Panc1 (cell line): ENCODE data around the gene PRDX6. TPM values are rescaled to one million over a fixed set of nuclear protein-coding genes. Genes with fewer than 3 reads are reported as not detected.

ENCODE experiments used
- ATAC-seq: fragments of 200-7000 bp; cut with Tn5 transposase; 2 replicates; pipeline ENCODE4 v1.9.1; 2020; ENCODE audit warnings: mild to moderate bottlenecking, moderate library complexity
- BruUV-seq: library from RNA; stranded (reverse); fragments of 400-500 nt; replicated peaks from 2 replicates; lab custom pipeline; 2021; lab: Mats Ljungman, UMichigan
- CTCF ChIA-PET: fragments of 300-600 bp; sonication (Branson Sonifier 250); formaldehyde crosslinking; loops from one replicate; lab custom pipeline; 2022; ENCODE audit warnings: antibody characterized with exemption; lab: Charles Lee
- POLR2A ChIA-PET: fragments of 300-600 bp; sonication (Branson Sonifier 250); formaldehyde crosslinking; loops from one replicate; lab custom pipeline; 2022; ENCODE audit warnings: antibody characterized with exemption; lab: Charles Lee
- DNase-seq: peaks from one replicate; pipeline ENCODE4 v3.0.0-alpha.2; 2010; ENCODE audit warnings: low read depth, low spot score
- H3K27ac ChIP-seq: 2 replicates; pipeline ENCODE4 v1.5.1; 2011; ENCODE audit warnings: mild to moderate bottlenecking, low read length, inconsistent platforms
- H3K27me3 ChIP-seq: fragments of 200-500 bp; sonication (Bioruptor generic); 2 replicates; pipeline ENCODE4 v1.6.0; 2014; ENCODE audit warnings: low read length, inconsistent platforms; ENCODE audit not compliant: control insufficient read depth, insufficient read depth
- H3K36me3 ChIP-seq: fragments of 200-500 bp; sonication (Bioruptor generic); 2 replicates; pipeline ENCODE4 v1.5.1; 2014; ENCODE audit warnings: inconsistent platforms, mild to moderate bottlenecking, low read length, moderate library complexity; ENCODE audit not compliant: control insufficient read depth, insufficient read depth
- H3K4me1 ChIP-seq: 2 replicates; pipeline ENCODE4 v1.5.1; 2011; ENCODE audit warnings: inconsistent platforms, mild to moderate bottlenecking, low read length, moderate library complexity; ENCODE audit not compliant: control insufficient read depth, insufficient read depth
- H3K4me3 ChIP-seq, 2 experiments: 2 replicates each; pipeline ENCODE4 v1.5.1; 2011 to 2012; ENCODE audit warnings: low read depth in 2 of 2, low read length in 2 of 2, mild to moderate bottlenecking in 2 of 2, inconsistent platforms in 1 of 2, moderate library complexity in 1 of 2
- H3K9me3 ChIP-seq: fragments of 200-500 bp; sonication (Bioruptor generic); 2 replicates; pipeline ENCODE4 v1.5.1; 2014; ENCODE audit warnings: low read depth, mild to moderate bottlenecking, inconsistent platforms, low read length, moderate library complexity; ENCODE audit not compliant: control insufficient read depth, insufficient read depth
- CTCF ChIP-seq: fragments of 450-650 bp; IDR thresholded peaks from 2 replicates; pipeline ENCODE4 v1.5.1; 2017; ENCODE audit warnings: mild to moderate bottlenecking
- POLR2AphosphoS5 ChIP-seq: IDR thresholded peaks from 2 replicates; pipeline ENCODE4 v1.6.1; 2012; ENCODE audit warnings: mild to moderate bottlenecking, low read depth, low read length, moderate library complexity
- REST ChIP-seq, 2 experiments: IDR thresholded peaks; 2 replicates each; pipeline ENCODE4 v1.6.1; 2011 to 2012; ENCODE audit warnings: low read depth in 2 of 2, control low read depth in 1 of 2, low read length in 1 of 2, mild to moderate bottlenecking in 1 of 2, moderate library complexity in 1 of 2; ENCODE audit not compliant: insufficient read depth in 1 of 2
- SIN3A ChIP-seq: IDR thresholded peaks from 2 replicates; pipeline ENCODE4 v1.6.1; 2012; ENCODE audit warnings: low read depth, mild to moderate bottlenecking, low read length, moderate library complexity, borderline replicate concordance; ENCODE audit not compliant: insufficient read depth
- TCF7L2 ChIP-seq: IDR thresholded peaks from 2 replicates; pipeline ENCODE4 v1.6.1; 2011; ENCODE audit warnings: mild to moderate bottlenecking, low read depth, low read length, inconsistent platforms
- in situ Hi-C: cut with HindIII; loops from 2 replicates; pipeline ENCODE4 v1.10.0; 2016; ENCODE audit warnings: low sequenced_read_pairs, low pct_unique_long_range_greater_than_20kb
- intact Hi-C: fragments of 100-400 bp; cut with micrococcal nuclease; formaldehyde crosslinking; loops from one replicate; pipeline ENCODE4 v1.10.0; 2022; ENCODE audit not compliant: unreplicated experiment
- total RNA-seq: library from RNA; stranded (reverse); gene quantifications from one replicate; pipeline ENCODE4 v1.2.1, GENCODE V29; 2021; ENCODE audit not compliant: unreplicated experiment

Gene PRDX6
- total RNA-seq, 1 experiment from 2014 or later: 157 TPM

GRCh38 chr1:173429471-173430402, 47.4 kb upstream of the PRDX6 start:
- no peak for DNase-seq
- Histone ChIP-seq H3K36me3 (no peaks in the 10 kb centered on the region), H3K4me3 (peak overlapping the region in 1 of 2 experiments; percentile 23; a peak in 2 of 4 replicates), H3K27ac (no peak overlapping the region; the same call in 1 of the 2 replicates), H3K27me3 (no peaks in the 10 kb centered on the region), H3K9me3 (no peaks in the 10 kb centered on the region), H3K4me1 (peaks cover 16% of the 10 kb centered on the region; the same call in 1 of the 2 replicates)
- TF ChIP-seq SIN3A (no peak), CTCF (peak; percentile 86)
- CTCF ChIA-PET: interaction anchor here (0.6 to 0.8 kb wide), 2 partner anchors 49 to 397 kb away, joined by 3 to 4 read pairs; no protein-coding TSS in a partner anchor
- intact Hi-C loops: loop anchor here (5.0 to 10.0 kb wide), 2 partner anchors 285 to 393 kb away; partner anchors contain the start of genes CENPL, DARS2 and KLHL20
- in situ Hi-C loops: no loop called here
- BruUV-seq: no TSS peak
- POLR2A ChIA-PET: no interaction called here
- ATAC-seq: peak; percentile 93

- in situ Hi-C loops: no loop called here
- Histone ChIP-seq H3K4me3 (no peak overlapping the region), H3K36me3 (no peaks in the 10 kb centered on the region), H3K27me3 (no peaks in the 10 kb centered on the region), H3K4me1 (peaks cover 16% of the 10 kb centered on the region; the same call in 1 of the 2 replicates), H3K27ac (no peak overlapping the region), H3K9me3 (no peaks in the 10 kb centered on the region)
- intact Hi-C loops: loop anchor here (5.0 to 10.0 kb wide), 2 partner anchors 284 to 392 kb away; partner anchors contain the start of genes CENPL, DARS2 and KLHL20
- ATAC-seq: no peak
- no peak for TF ChIP-seq POLR2AphosphoS5
- TF ChIP-seq REST (IDR thresholded peaks at IDR 0.05; ENCODE audit: insufficient read depth in 1 of 2, low read depth in 2 of 2, low read length in 1 of 2): no peak
- no peak for TF ChIP-seq CTCF
- TF ChIP-seq SIN3A: no peak
- no peak for TF ChIP-seq TCF7L2
- CTCF ChIA-PET: no interaction called here
- POLR2A ChIA-PET: no interaction called here
- no peak for DNase-seq
- no TSS peak for BruUV-seq
Measured at GRCh38 chr1:173430677-173431303, 46.3 kb upstream of the PRDX6 start.
